GM12878 (cell line): ENCODE results near the gene TMCC2. TPM values are rescaled to one million over a fixed set of nuclear protein-coding genes. Genes with fewer than 3 reads are reported as not detected.

Experiments used
- ATAC-seq: fragments of 200-7000 bp; cut with Tn5 transposase; 3 replicates; pipeline ENCODE4 v1.9.1; 2020; ENCODE audit warnings: mild to moderate bottlenecking, moderate library complexity
- BruUV-seq: library from RNA; stranded (reverse); fragments of 400-500 nt; replicated peaks from 2 replicates; lab custom pipeline; 2021; lab: Mats Ljungman, UMichigan
- CTCF ChIA-PET: fragments of 300-600 bp; sonication (Branson Sonifier 250); formaldehyde crosslinking; extraction: SDS; loops from one replicate; lab custom pipeline; 2021; ENCODE audit warnings: inconsistent platforms; lab: Yijun Ruan, JAX
- POLR2A ChIA-PET: fragments of 350-600 bp; formaldehyde crosslinking; extraction: SDS; loops from one replicate; lab custom pipeline; 2021; ENCODE audit warnings: inconsistent platforms; lab: Charles Lee
- RAD21 ChIA-PET: fragments of 300-600 bp; sonication (Branson Sonifier 250); formaldehyde crosslinking; loops from one replicate; lab custom pipeline; 2023; ENCODE audit warnings: antibody characterized with exemption; ENCODE audit not compliant: unreplicated experiment; lab: Charles Lee
- SMC1A ChIA-PET: fragments of 300-600 bp; sonication (Branson Sonifier 250); formaldehyde crosslinking; loops from one replicate; lab custom pipeline; 2023; ENCODE audit not compliant: unreplicated experiment, uncharacterized antibody; lab: Charles Lee
- DNase-seq: peaks from one replicate; pipeline ENCODE4 v3.0.0-alpha.2; 2011; ENCODE audit warnings: low read depth, low spot score
- FAIRE-seq: peaks from 3 replicates; lab custom pipeline; 2011; peaks lifted over from hg19 to GRCh38; lab: Jason Lieb, UNC
- H2AFZ ChIP-seq: 2 replicates; pipeline ENCODE4 v1.6.0; 2011; ENCODE audit warnings: low read depth, low read length, control low read depth; ENCODE audit not compliant: control insufficient read depth
- H3K27ac ChIP-seq: 2 replicates; pipeline ENCODE4 v1.5.1; 2011; ENCODE audit warnings: control low read depth; ENCODE audit not compliant: control insufficient read depth, insufficient read depth
- H3K27me3 ChIP-seq, 2 experiments: replicated peaks in 1 of 2; 2 replicates each; pipeline versions ENCODE4 v1.6.0 to v1.6.1; 2011; ENCODE audit warnings: low read length in 1 of 2; ENCODE audit not compliant: control insufficient read depth in 2 of 2, insufficient read depth in 2 of 2
- H3K36me3 ChIP-seq, 2 experiments: 2 replicates each; pipeline ENCODE4 v1.5.1; 2011; ENCODE audit warnings: low read length in 1 of 2; ENCODE audit not compliant: control insufficient read depth in 2 of 2, insufficient read depth in 2 of 2
- H3K4me1 ChIP-seq: 2 replicates; pipeline ENCODE4 v1.6.1; 2011; ENCODE audit warnings: mild to moderate bottlenecking, low read length, moderate library complexity, mixed read lengths; ENCODE audit not compliant: control insufficient read depth, insufficient read depth
- H3K4me2 ChIP-seq: 2 replicates; pipeline ENCODE4 v1.6.0; 2011; ENCODE audit warnings: control low read depth; ENCODE audit not compliant: control insufficient read depth, insufficient read depth
- H3K4me3 ChIP-seq: fragments of 200-600 bp; sonication (generic); 2 replicates; pipeline ENCODE4 v1.5.1; 2016
- H3K79me2 ChIP-seq: 2 replicates; pipeline ENCODE4 v1.6.0; 2011; ENCODE audit warnings: low read length; ENCODE audit not compliant: control insufficient read depth, insufficient read depth
- H3K9ac ChIP-seq: 2 replicates; pipeline ENCODE4 v1.8.0; 2011; ENCODE audit warnings: low read length, control low read depth, mixed read lengths; ENCODE audit not compliant: control insufficient read depth, insufficient read depth
- H3K9me3 ChIP-seq: replicated peaks from 3 replicates; pipeline ENCODE4 v1.5.1; 2011; ENCODE audit warnings: mild to moderate bottlenecking, low read length; ENCODE audit not compliant: control insufficient read depth, insufficient read depth
- H4K20me1 ChIP-seq: 2 replicates; pipeline ENCODE4 v1.6.0; 2011; ENCODE audit not compliant: control insufficient read depth, insufficient read depth
- ATF7 ChIP-seq: fragments of 450-650 bp; IDR thresholded peaks from 2 replicates; pipeline ENCODE4 v1.6.1; 2016; ENCODE audit warnings: low read depth, mild to moderate bottlenecking
- CHD4 ChIP-seq: fragments of 200-600 bp; sonication (generic); IDR thresholded peaks from 2 replicates; pipeline ENCODE4 v1.6.1; 2016; ENCODE audit warnings: mild to moderate bottlenecking
- CTCF ChIP-seq, 3 experiments: IDR thresholded peaks in 2 of 3; conservative IDR thresholded peaks in 1 of 3; 2 replicates each; pipeline ENCODE4 v1.5.1; 2011; ENCODE audit warnings: low read depth in 3 of 3, low read length in 3 of 3, mild to moderate bottlenecking in 3 of 3, control low read depth in 2 of 3, moderate library complexity in 2 of 3, inconsistent platforms in 1 of 3, mixed read lengths in 1 of 3; ENCODE audit not compliant: control insufficient read depth in 2 of 3, insufficient read depth in 1 of 3; ENCODE audit errors: extremely low read depth in 1 of 3
- E2F4 ChIP-seq: IDR thresholded peaks from 2 replicates; pipeline ENCODE4 v1.6.1; 2012; ENCODE audit warnings: low read depth, low read length, improper control_type of control experiment
- ETV6 ChIP-seq, 2 experiments: fragments of 450-650 bp in 1 of 2; IDR thresholded peaks in 1 of 2; conservative IDR thresholded peaks in 1 of 2; 2 replicates each; pipeline ENCODE4 v1.6.1; 2014; ENCODE audit warnings: antibody characterized with exemption in 1 of 2, borderline replicate concordance in 1 of 2, low read depth in 1 of 2, mild to moderate bottlenecking in 1 of 2, moderate library complexity in 1 of 2
- GABPA ChIP-seq: IDR thresholded peaks from 2 replicates; pipeline ENCODE4 v1.6.1; 2014; ENCODE audit warnings: antibody characterized with exemption, low read depth, mild to moderate bottlenecking, inconsistent platforms
- IKZF2 ChIP-seq, 2 experiments: fragments of 450-650 bp; IDR thresholded peaks; 2 replicates each; pipeline ENCODE4 v1.6.1; 2017; ENCODE audit warnings: mild to moderate bottlenecking in 2 of 2, moderate library complexity in 2 of 2
- MTA2 ChIP-seq: fragments of 450-650 bp; IDR thresholded peaks from 2 replicates; pipeline ENCODE4 v1.6.1; 2016; ENCODE audit warnings: low read depth, mild to moderate bottlenecking, moderate library complexity
- PBX3 ChIP-seq: IDR thresholded peaks from 2 replicates; pipeline ENCODE4 v1.6.1; 2011; ENCODE audit warnings: mild to moderate bottlenecking, low read depth, low read length, moderate library complexity; ENCODE audit not compliant: insufficient replicate concordance
- PKNOX1 ChIP-seq: fragments of 450-650 bp; IDR thresholded peaks from 2 replicates; pipeline ENCODE4 v1.6.1; 2016; ENCODE audit warnings: mild to moderate bottlenecking
- RAD51 ChIP-seq: fragments of 450-650 bp; IDR thresholded peaks from 2 replicates; pipeline ENCODE4 v1.6.1; 2016; ENCODE audit warnings: moderate library complexity, mild to moderate bottlenecking, inconsistent platforms
- STAT3 ChIP-seq: IDR thresholded peaks from 2 replicates; pipeline ENCODE4 v1.6.1; 2011; ENCODE audit warnings: low read depth, low read length, improper control_type of control experiment
- ZBTB11 ChIP-seq: fragments of 450-650 bp; formaldehyde crosslinking; IDR thresholded peaks from 2 replicates; pipeline ENCODE4 v1.5.0; 2022; ENCODE audit warnings: mild to moderate bottlenecking, missing genetic modification characterization
- WGBS: methylation state at CpG from one replicate; pipeline ENCODE4 v1.1.6; 2016; ENCODE audit warnings: low lambda C conversion rate; ENCODE audit not compliant: insufficient replicate concordance, insufficient coverage; ENCODE audit errors: missing lambda C conversion rate; 5-methylcytosine and 5-hydroxymethylcytosine counted together
- in situ Hi-C: fragments of 300-500 bp; cut with MboI; formaldehyde crosslinking; loops from 9 replicates; pipeline ENCODE4 v1.14.3; 2018; ENCODE audit warnings: mixed read lengths
- intact Hi-C: fragments of 100-400 bp; cut with micrococcal nuclease; formaldehyde crosslinking; loops from one replicate; pipeline ENCODE4 v1.14.2; 2022; ENCODE audit not compliant: unreplicated experiment
- polyA plus RNA-seq, 11 experiments: library from polyadenylated mRNA; depleted of rRNA in 4 of 11; unstranded in 6 of 11; stranded (reverse) in 5 of 11; fragments of >200 nt; fragmentation: Nextera tagmentation in 4 of 11; fragmentation: Illumina TruSeq in 1 of 11; extraction: Ambion mirVana in 4 of 11; extraction: Trizol in 1 of 11; gene quantifications; 1 replicate in 1 of 11; 2 replicates in 10 of 11; pipeline versions ENCODE4 v1.2.1 to v1.2.3, GENCODE V29; 2011 to 2016; ENCODE audit warnings: inconsistent platforms in 2 of 11, missing spikeins in 2 of 11, low read depth in 1 of 11
- total RNA-seq, 4 experiments: library from RNA; depleted of rRNA in 3 of 4; stranded (reverse); fragments of >200 nt in 3 of 4; fragmentation: Illumina TruSeq in 1 of 4; extraction: Trizol in 1 of 4; gene quantifications; 2 replicates each; pipeline versions ENCODE4 v1.2.1 to v1.2.3, GENCODE V29; 2013 to 2021

The TMCC2 gene
- total and polyA plus RNA-seq, 10 of the 15 experiments (the other 5 are each of a cell fraction or from before 2014, with no cell fraction given): 0.06 to 2.3 (median 0.76) TPM

GRCh38 chr1:205275916-205276688 lies 48.4 kb downstream of the TMCC2 start:
- RAD21 ChIA-PET: interaction anchor here (0.6 to 13.6 kb wide), 7 partner anchors 9 to 211 kb away, joined by 3 to 892 read pairs (median 53); partner anchors contain the start of genes NUAK2 and TMCC2
- DNase-seq (no peak), ATAC-seq (no peak), FAIRE-seq (no peak)
- no TSS peak for BruUV-seq
- H3K27me3 ChIP-seq: peaks cover 0 to 2% of the 10 kb centered on the region in 2 experiments; a peak in 1 of 4 replicates
- POLR2A ChIA-PET: interaction anchor here (0.8 to 6.2 kb wide), 3 partner anchors 10 to 46 kb away, joined by 3 to 91 read pairs (median 56); partner anchors contain the start of gene NUAK2
- intact Hi-C loops (loop anchor here (10.0 kb wide), 1 partner anchor 249 kb away; no protein-coding TSS in a partner anchor), in situ Hi-C loops (no loop called here)
- H3K9ac ChIP-seq: no peak overlapping the region
- H3K79me2 ChIP-seq: no peaks in the 10 kb centered on the region
- H3K27ac ChIP-seq: no peak overlapping the region
- SMC1A ChIA-PET: interaction anchor here (1.5 to 25.9 kb wide), 5 partner anchors 8 to 46 kb away, joined by 3 to 1445 read pairs (median 5); partner anchors contain the start of gene NUAK2
- H3K4me1 ChIP-seq: peaks cover 18% of the 10 kb centered on the region
- H3K4me3 ChIP-seq: no peak overlapping the region
- H2AFZ ChIP-seq: no peak overlapping the region
- H3K9me3 ChIP-seq: no peaks in the 10 kb centered on the region
- H3K4me2 ChIP-seq: no peak overlapping the region
- no peaks in the 10 kb centered on the region for H4K20me1 ChIP-seq
- CTCF ChIA-PET: interaction anchor here (1.1 to 42.1 kb wide), 5 partner anchors 20 to 209 kb away, joined by 3 to 2333 read pairs (median 6); partner anchors contain the start of gene NUAK2
- 29% methylated on average over 5 of the region's 9 CpGs for WGBS
- no peaks in the 10 kb centered on the region for H3K36me3 ChIP-seq
- TF ChIP-seq GABPA: no peak
- TF ChIP-seq ETV6 (conservative IDR thresholded peaks at IDR 0.05 in 1 of 2, IDR thresholded peaks at IDR 0.05 in 1 of 2; ENCODE audit: borderline replicate concordance in 1 of 2, low read depth in 1 of 2): no peak
- TF ChIP-seq RAD51: no peak
- TF ChIP-seq PBX3: no peak
- no peak for TF ChIP-seq PKNOX1
- no peak for TF ChIP-seq ZBTB11
- TF ChIP-seq ATF7: no peak
- no peak for TF ChIP-seq IKZF2 (IDR thresholded peaks at IDR 0.05)
- no peak for TF ChIP-seq E2F4
- TF ChIP-seq CHD4: no peak
- no peak for TF ChIP-seq STAT3
- no peak for TF ChIP-seq CTCF (IDR thresholded peaks at IDR 0.05 in 2 of 3, conservative IDR thresholded peaks at IDR 0.05 in 1 of 3; ENCODE audit: control insufficient read depth in 2 of 3, extremely low read depth in 1 of 3, insufficient read depth in 1 of 3, low read depth in 3 of 3, low read length in 3 of 3)
- no peak for TF ChIP-seq MTA2
